CD4-positive, alpha-beta T cell treated with Interleukin-2 at 100 ng/mL for 4 hours (primary cell): ENCODE results near the gene NR3C2.

Source experiments
- DNase-seq: peaks from one replicate; pipeline ENCODE4 v3.0.0-alpha.2; 2020; ENCODE audit warnings: low spot score

The NR3C2 gene

DNA sequence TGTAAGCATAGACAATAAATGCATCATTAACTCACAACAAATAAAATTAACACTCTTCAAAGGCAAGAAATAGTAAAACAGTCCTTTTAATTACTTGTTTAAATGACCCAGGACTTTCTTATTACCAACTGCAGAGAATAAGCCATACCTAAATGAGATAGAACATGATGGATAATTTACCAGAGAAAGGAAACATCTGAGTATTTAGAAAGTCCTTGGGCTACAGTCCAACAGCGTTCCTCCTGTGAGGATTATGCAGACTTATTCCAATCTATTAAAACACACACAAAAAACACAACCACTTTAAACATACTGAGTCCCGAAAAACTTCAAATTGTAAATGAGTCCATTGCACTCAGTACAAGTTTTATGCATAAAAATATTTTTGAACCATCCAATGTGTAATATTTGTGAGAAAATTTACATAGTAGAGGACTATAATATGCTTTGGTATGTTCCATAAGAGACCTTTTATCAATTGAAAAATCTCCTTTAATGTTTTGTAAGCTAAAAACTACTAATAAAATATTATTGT, 129.2 kb downstream of the NR3C2 start:
- no peak for DNase-seq

DNA sequence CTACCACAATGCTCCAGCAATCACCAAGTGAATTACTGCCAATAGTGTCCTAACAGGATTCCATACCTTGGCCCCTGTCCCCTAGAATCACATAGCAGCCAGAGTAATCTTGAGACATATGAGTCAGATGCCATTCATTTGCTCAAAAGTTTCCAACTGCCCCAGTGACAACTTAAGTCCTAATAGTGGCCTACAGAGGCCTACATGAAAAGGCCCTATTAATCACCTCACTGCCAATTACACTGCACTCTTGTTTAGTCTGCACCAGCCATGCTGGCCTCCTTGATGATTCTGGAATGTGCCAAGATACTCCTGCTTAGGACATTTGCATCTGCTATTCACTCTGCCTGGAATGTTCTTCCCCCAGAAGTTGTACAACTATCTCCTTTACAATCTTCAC, 130.7 kb downstream of the NR3C2 start:
- DNase-seq = no peak

DNA sequence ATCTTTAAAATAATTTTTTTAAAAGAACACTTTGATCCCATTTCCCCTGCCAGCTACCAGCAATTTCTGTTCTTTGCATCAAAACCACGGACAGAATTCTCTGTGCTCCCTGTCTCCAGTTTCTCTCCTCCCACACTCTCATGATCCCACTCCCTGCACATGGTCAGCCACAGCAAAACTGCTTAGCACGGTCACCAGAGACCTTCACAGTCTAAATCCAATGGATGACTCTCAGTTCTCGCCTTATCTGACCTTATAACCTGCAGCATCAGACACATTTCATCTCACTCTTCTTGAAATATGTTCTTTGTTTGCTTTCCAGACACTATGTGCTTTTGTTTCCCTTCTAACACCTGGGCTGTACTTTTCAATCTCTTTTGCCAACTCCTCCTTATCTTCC, 131.5 kb downstream of the NR3C2 start:
- DNase-seq = no peak

DNA sequence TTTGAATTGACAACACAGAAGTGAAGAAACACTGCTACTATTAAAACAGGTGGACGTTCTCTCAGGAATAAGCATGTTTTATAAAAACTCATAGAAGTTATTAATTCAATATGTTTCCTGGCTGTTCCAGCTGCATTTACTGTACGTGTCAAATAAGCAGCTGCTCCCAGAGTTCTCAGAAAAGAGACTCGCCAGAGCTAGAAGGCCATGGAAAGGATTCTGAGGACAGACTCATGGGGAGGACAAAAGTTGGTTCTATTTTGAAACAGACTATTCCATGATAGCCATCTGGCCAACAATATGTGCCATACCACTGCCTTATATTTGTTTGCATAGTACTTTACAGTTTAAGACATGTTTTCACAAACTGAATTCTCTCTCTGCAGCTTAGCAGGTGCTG, 136.5 kb downstream of the NR3C2 start:
- DNase-seq = no peak

DNA sequence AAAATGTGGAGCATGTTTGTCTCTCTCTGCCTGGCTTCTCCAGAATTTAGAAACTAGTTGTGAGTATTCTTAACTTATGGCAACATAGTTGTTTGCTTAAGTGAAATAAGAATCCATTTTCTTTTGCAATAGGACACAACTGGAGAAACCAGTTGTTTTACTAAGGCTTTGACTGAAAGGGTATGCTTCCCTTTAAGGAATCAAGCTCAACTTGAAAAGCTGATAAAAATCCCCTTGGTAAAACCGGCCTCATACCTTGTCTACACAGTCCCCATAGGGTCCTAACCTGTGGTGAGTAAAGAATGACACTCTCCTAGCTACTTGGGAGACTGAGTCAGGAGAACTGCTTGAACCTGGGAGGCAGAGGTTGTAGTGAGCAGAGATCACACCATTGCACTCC, 139.8 kb downstream of the NR3C2 start:
- no peak for DNase-seq

DNA sequence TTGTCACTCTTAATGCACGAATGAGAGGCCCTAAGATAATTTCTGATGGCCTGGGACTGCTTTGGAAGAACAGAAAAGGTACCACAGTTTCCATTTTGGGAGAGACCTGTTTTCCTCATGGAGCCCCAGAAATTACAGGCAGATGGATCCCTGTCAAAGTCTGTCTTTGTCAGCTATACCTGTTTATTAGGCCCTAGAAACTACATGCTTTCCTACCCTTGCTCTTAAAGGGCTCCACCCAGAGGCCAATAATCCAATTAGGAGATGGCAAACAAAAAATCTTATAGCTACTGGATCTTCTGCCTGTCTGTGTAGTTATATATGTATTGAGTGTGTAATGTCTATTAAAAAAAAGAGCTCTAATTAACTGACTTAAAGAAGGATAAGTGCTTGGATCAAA, 141.3 kb downstream of the NR3C2 start:
- no peak for DNase-seq

DNA sequence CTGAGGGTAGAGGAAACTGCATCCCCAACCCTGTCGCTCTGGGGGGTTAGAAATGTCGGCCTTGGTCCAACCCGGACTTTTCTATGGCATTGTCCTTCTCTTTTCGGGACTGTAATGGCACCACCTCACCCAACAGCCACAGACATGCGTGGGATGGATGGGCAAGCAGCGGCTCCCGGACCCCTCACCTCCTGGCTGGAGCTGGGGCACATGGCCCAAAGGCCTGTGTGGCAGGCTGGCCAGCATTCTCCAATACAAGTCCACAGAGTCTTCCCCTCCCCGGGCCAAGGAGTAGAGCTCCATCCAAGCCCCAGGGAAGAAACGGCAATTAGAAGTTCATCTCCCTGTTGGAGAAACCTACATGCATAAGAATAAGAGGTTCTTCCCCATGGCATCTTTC, 142.9 kb downstream of the NR3C2 start:
- DNase-seq = no peak

DNA sequence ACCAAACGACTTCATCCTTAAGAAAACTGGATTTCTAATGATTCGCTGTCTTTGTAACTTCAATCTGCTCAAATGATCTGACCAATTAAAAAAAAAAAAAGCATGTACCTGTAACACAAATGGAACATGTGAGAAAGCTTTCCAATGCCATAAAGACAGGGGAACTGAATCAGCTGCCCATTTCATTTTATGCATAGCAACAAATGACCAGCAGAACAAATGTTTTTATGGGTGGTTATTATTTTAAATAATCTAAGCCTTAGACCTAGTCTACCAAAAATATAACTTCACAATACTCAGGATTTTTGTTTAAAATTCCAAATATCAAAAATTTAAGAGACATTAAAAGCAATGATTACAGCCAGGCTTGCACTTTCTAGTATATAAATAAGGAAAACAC, 145.7 kb downstream of the NR3C2 start:
- DNase-seq = no peak

DNA sequence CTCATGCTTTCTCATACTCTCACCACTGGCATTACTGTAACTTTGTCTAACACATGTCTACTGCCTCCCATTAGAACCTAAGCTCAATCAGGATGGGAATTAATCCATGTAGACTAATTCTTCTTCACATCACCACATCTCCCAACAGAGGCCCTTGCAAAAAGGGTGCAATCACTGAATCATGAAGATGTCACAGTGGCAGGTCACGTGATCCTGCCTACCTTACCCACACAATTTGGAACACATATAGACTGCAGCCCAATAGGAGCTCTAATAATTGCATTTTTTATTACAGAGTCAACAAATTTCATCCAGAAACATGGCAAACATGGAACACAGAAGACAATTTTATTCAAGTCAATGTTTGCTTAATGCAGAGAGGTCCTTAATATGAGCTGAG, 146.6 kb downstream of the NR3C2 start:
- DNase-seq = no peak

DNA sequence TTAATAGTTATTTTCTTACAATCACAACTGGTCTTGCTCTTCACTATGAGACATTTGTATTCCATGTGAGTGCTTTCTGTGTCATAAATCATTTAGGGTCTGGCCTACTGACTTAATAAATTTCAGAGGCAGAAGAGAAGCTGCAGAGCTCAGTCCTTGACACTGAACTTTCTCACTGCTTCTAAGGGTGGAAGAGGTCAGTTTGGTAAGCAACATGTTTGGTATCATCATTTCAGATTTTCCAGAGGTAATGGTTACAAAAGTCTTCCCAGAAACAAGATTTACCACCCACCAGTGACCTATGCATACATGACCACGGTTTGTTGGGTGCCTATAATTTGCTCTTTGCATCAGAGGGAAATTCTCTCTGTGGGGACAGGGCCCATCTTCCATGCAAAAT, 148.6 kb downstream of the NR3C2 start:
- DNase-seq = no peak

DNA sequence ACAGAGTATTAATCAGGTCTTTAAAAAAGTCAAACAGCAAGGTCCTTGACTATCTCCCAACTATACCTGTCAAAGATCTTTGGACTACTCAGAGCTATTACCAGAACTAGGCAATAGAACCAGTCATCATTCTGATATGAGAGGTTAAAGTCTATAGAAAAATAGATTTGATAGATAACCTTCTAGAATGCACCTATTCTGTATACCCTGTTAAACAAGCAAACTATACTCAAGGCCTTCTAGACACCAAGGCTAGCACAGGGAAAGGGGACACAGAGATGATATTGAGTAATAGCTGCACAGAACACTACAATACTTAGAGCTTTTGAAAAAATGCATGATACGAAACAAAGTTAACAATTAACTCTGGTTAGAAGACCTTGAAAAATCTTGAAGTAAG, 149.5 kb downstream of the NR3C2 start:
- DNase-seq = no peak

DNA sequence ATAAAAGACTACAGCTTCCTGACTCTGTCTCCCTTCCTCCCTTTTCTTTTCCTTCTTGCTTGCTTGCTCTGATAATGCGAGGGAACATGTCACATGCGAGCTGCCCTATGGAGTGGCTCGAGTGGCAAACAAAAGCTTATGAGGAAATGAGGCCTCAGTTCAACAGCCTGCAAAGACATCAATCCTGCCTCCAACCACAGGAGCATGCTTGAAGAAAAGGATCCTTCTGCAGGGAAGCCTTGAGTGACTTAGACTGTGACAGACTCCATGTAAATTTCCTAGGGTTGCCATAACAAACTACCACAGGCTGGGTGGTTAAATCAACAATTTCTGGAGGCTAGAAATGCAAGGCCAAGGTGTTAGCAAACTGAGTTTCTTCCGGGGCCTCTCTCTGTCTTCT, 152.5 kb downstream of the NR3C2 start:
- DNase-seq = no peak

DNA sequence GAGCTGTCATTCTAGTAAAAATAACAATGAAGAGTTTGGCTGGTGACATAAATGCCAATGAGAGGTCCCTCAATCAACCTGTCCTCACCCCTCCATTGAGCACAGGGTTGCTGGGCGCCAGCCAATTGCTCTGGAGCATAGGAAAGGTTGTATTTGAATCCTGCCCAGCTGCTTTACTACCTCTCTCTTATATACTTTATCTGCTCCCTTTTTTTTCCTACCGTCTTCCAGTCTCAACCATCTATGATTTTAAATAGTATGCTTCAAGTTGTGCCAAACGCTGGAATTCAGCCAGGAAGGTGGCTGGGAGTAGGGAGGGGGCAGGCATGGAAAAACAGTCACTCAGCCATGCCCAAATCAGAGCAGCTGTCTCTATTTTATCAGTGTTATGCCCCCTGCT, 153.8 kb downstream of the NR3C2 start:
- no peak for DNase-seq

DNA sequence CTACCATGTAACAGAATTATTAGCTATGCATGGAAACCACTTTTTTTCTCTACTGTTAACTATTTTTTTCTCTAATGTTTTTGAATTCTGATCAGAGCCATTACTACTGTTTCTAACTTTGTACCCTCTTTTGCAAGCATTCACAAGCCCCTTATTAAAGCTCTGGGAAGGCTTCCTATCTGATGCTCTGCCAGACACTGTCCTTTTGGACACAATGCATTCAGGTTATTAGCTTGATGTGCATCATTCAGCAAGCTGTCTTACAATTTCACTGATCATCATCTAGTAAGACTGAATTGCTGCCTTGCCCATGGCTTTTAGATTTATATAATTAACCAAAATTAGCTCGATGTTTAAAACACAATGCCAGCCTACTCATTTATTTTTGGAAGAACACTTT, 155.1 kb downstream of the NR3C2 start:
- no peak for DNase-seq

DNA sequence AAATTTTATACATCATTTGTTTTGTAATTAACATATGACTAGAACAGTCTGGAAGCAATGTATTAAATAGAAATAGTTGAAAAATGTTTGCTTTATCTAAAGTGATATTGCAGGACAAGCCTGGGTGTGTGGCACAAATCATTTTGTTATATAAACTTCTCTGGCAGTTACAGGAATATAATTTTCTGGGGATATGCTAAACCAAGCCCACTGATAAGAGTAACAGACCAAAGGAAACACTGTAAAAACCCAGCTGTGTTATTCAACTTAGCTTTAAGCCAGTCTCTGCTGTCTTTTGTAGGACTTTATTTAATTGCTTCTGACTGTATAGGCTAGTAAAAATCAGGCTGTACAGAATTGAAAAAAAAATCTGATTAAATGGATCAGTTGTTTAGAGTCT, 156.2 kb downstream of the NR3C2 start:
- no peak for DNase-seq

DNA sequence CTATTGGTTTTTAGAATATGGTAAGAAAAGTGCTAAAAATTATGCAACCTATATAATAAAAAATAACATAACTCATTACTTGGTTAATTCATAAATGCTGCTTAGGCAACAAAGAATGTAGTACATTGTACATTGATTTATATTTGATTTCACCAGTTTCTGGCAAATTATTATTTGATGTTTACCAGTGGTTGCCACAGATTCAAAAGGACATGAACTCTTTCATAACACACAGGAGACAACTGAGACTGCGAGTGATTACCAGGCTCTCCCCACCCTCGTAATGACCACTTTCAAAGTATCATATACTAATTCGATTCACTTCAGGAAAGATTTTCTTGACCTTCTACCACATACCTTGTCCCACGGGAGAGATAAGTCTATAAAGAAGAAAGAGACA, 158.5 kb downstream of the NR3C2 start:
- no peak for DNase-seq

DNA sequence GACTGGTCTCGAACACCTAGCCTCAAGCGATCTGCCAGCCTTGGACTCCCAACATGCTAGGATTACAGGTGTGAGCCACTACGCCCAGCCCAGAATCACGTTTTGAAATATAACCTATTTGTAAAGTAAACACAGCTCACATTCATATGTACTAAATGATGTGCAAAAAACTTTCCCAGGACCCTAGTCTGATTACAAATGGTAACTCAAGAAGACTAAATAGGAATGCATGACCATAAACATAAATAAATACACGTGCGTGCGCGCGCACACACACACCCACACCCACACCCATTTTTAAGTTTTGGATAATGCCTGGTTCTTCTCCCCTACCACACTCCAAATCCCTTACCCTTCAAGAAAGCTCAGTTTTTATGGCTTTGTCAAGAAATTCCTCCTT, 163.9 kb downstream of the NR3C2 start:
- no peak for DNase-seq

DNA sequence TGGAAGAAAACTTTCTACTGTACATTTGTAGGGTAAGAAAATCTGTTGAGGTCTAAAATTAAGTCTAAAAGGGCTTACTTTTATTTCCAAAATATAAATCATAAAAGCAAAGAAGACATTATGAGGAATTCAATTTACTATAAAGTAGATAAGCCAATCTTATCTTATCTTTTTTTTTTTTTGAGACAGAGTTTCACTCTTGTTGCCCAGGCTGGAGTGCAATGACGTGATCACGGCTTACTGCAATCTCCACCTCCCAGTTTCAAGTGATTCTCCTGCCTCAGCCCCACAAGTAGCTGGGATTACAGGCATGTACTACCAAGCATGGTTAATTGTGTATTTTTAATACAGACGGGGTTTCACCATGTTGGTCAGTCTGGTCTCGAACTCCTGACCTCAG, 166.9 kb downstream of the NR3C2 start:
- no peak for DNase-seq

DNA sequence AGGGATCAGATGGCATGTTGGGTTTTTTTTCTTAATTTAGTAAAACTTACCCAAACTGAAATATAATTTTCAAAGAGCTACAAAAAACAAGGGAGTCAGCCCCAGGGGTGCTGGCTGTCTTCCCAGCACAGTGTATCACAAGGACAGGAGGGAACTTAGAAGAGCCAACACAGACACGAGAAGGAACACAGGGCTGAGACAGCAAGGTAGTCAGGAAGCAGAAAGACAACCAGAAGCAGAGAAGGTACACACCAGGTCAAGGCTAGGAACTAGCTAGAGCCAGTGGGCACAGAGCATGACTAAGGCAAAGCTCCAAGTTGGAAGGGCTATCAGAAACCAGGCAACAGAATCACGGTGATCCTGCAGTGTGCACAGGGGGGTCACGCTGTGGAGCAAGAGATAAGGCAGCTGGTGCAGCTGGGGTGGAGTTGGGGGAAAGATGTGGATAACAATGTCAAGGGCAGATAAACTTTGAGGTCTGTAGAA, 168.7 kb downstream of the NR3C2 start:
- no peak for DNase-seq

DNA sequence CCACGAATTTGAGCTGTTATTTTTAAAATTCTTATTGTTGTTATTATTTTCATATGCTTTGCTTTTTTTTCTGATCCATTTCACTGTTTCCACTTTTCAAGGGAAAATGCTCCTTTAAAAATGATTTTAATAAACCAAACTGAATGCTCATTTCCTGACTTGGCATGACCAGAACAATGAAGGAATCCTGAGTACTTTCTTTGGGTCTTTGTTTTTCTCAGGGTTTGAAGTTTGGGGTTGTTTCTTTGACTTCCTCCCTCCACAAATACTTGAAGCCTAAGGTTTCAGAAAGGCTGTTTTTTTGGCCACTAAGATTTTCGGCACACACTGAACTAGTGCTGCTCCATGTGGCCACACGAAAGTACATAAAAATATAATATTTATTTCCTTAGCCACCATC, 171.0 kb downstream of the NR3C2 start:
- DNase-seq = no peak

DNA sequence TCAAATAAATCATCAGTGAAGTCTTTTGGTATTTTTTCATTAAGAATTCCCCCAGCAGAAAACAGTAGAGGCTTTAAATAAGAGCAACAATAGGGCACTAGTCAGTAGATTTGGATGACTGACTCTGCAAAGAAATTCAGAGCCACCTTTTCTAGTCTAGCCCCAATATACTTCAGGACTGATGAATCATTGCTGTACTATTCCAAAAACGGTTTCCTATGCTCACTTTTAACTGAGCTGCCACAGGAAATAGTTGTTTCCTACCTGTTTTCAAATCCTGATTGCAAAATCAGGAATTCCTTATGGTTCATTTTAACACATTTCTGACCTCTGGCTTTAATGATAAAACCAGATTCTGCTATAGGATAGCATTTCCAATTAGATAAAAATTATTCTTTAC, 171.6 kb downstream of the NR3C2 start:
- DNase-seq = no peak

DNA sequence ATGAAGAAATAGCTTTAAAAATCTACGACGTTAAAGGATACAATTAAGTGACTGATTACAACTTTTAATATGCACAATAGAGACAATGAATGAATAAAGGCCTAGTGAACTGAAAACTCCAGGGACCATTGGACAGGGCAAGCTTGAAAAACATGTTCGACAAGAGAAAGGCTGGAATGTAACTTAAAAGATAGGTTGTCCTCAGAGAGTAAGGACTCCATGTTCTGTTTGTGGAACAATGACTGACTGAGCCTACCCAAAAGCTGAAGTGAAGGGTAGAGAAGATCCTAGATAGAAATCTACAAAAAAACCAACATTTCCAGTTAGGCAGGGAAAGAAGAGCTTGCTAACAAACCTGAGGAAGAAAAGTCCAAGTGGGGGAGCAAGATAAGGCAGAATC, 173.4 kb downstream of the NR3C2 start:
- DNase-seq = no peak

DNA sequence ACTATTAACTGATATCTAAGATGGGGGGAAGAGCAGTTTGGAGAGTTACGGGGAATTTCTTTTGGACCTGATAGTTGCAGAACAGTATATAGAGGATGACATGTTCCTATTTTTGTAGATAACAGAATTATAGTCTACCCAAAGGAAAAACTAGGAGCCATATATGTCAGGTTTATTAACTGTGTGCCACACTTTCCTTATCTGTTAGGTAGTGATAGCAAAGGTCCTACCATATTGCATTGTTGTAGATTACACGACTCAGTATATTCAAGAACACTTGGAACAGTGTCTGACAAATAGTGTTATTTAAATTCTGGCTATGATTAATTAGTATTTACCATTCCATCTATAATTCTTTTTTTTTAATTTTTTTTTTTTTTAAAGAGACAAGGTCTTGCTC, 175.3 kb downstream of the NR3C2 start:
- DNase-seq = no peak

DNA sequence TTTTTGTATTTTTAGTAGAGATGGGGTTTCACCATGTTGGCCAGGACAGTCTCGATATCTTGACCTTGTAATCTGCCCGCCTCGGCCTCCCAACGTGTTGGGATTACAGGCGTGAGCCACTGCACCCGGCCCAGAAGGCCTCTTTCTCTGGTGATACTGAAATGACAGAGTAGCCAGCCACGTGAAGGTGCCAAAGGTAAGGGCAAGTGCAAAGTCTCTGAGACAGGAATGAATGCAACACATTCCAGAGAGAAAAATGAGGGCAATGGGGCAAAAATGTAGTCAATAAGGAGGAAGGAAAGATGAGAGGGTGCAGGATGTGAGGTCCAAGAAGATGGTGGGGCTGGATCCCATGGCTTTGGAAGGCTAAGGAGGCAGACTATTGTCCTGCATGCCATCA, 176.0 kb downstream of the NR3C2 start:
- DNase-seq = no peak

DNA sequence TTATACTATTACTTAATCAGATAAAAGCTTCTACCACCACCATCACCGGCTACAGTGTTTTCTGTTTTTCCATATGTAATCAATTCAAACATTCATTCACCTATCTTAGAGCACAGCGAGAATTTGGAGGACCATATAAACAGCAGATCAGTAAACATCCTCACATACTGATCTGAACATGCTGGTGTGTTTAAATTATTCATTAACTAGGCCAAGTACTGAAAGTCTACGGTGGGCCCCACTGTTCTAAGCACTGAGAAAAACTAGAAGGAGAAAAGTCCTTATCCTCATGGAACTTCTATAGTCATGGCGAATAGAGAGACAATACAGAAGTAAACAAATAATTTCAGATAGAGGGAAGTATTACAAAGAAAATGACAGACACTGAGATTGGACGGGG, 176.6 kb downstream of the NR3C2 start:
- DNase-seq = no peak
